ENCODE measurements around the gene DYNAP.

The DYNAP gene

GRCh38 chr18:54590945-54591344 lies at the start of gene DYNAP:
Gene DYNAP, plus strand, starts transcription at chr18:54591245. Its CDS starts 38 bp downstream, at chr18:54591283.
- no peak for DNase-seq

GRCh38 chr18:54551590-54551989 lies 39.5 kb upstream of the DYNAP start:
- DNase-seq: no peak

- no peak for DNase-seq
Measured at GRCh38 chr18:54555286-54555685, 35.8 kb upstream of the DYNAP start.

GRCh38 chr18:54555996-54556395 lies 35.0 kb upstream of the DYNAP start:
- no peak for DNase-seq

- DNase-seq: no peak
Measured at GRCh38 chr18:54557958-54558357, 33.1 kb upstream of the DYNAP start.

GRCh38 chr18:54558609-54559585 lies 32.1 kb upstream of the DYNAP start:
- DNase-seq: no peak

GRCh38 chr18:54561706-54562267 lies 29.3 kb upstream of the DYNAP start:
- DNase-seq: no peak

GRCh38 chr18:54580202-54580729 lies 10.8 kb upstream of the DYNAP start:
- DNase-seq: no peak

- DNase-seq: no peak
Measured at GRCh38 chr18:54584065-54584464, 7.0 kb upstream of the DYNAP start.

GRCh38 chr18:54585743-54586142 lies 5.3 kb upstream of the DYNAP start:
- no peak for DNase-seq

- no peak for DNase-seq
Measured at GRCh38 chr18:54604211-54604610, 13.2 kb downstream of the DYNAP start.

- DNase-seq: no peak
Measured at GRCh38 chr18:54606835-54607212, 15.8 kb downstream of the DYNAP start.

GRCh38 chr18:54607213-54608027 lies 16.4 kb downstream of the DYNAP start:
- DNase-seq: no peak

GRCh38 chr18:54608028-54608642 lies 17.1 kb downstream of the DYNAP start:
- no peak for DNase-seq

- no peak for DNase-seq
Measured at GRCh38 chr18:54611816-54612215, 20.8 kb downstream of the DYNAP start.

- DNase-seq: no peak
Measured at GRCh38 chr18:54612237-54612636, 21.2 kb downstream of the DYNAP start.

GRCh38 chr18:54613174-54613573 lies 22.1 kb downstream of the DYNAP start:
- no peak for DNase-seq

GRCh38 chr18:54616220-54616848 lies 25.3 kb downstream of the DYNAP start:
- no peak for DNase-seq

GRCh38 chr18:54622084-54622483 lies 31.0 kb downstream of the DYNAP start:
- DNase-seq: no peak

GRCh38 chr18:54626779-54627178 lies 35.7 kb downstream of the DYNAP start:
- DNase-seq: no peak

GRCh38 chr18:54630963-54631362 lies 39.9 kb downstream of the DYNAP start:
- DNase-seq: no peak

GRCh38 chr18:54636217-54636616 lies 45.2 kb downstream of the DYNAP start:
- DNase-seq: no peak
